NOMO-1 (cell line): ENCODE measurements around the gene SLC17A7.

Source experiments
- DNase-seq, 2 experiments: peaks; one replicate each; lab custom pipeline; 2025; ENCODE audit not compliant: unreplicated experiment in 2 of 2; lab: John Stamatoyannopoulos, UW

Gene SLC17A7

DNA sequence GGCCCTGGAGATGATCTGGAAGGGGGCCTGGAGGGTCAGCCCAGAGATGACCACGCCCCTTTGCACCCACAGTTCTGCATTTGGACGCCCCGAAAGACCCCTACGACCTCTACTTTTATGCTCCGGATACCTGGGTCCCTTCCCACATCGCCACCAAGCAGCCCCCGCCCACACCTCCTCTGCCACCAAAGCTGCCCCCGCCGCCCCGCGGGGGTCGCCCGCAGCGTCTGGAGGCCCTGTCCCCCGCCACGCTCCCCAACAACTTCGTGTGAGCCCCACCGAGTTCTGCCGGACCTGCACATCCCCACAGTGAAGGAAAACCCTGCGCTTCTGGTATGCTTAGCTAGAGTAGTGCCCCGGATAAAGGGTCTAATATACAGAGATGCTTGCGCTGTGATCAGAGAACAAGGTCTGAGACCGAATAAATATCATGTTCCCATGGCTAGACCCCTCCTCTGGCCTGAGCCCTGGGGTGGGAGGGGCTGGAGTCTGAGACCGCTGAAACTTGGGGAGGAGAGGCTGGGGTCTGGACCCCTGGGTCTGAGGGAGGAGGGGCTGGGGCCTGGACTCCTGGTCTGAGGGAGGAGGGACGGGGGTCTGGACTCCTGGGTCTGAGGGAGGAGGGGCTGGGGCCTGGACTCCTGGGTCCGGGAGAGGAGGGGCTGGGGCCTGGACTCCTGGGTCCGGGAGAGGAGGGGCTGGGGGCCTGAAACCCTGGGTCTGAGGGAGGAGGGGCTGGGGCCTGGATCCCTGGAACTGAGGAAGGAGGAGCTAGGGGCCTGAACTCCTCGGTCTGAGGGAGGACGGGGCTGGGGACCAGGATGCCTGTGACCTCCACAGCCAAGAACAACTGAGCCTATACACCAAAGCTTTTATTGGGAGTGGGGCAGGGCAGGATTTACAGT, 12.5 kb downstream of the SLC17A7 start:
- no peak for DNase-seq

DNA sequence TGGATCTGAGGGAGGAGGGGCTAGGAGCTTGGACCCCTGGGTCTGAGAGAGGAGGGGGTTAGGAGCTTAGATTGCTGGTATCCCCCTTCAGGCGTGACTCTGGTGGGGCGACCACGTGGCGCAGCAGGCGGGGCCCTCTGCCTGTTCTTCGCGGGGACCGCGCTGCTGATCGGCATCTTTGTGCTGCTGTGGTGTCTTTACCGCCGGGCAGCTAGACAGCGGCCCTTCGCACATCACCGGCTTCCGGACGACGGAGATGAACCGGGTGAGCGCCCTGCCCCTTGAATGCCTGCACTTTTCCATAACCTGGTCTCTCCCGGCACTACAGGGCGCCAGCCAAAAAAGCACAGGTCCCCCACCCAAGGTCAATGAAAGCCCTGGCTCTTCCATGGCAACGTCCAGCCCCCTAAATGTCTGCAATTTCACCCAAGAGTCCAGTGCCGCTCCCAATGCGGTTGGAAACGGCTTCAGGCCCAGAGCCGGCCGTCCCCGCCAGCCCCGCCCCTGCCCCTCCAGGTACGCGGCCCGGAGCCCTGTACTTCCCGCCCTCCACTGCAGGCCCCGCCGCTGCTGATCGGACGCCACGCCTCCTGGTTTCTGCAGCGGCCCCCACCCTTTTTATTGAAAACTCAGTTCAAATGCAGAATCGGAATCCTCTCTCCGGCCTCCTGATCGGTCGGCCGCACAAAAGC, 13.3 kb downstream of the SLC17A7 start:
- no peak for DNase-seq

GRCh38 chr19:49427339-49427738, 14.0 kb downstream of the SLC17A7 start:
- DNase-seq: no peak

GRCh38 chr19:49425922-49426592, 15.3 kb downstream of the SLC17A7 start:
- no peak for DNase-seq

GRCh38 chr19:49425178-49425577, 16.1 kb downstream of the SLC17A7 start, which contains the start of gene GFY:
TSS of gene GFY (plus strand) at chr19:49425388. CDS start at chr19:49426431, 1,043 bp downstream.
- DNase-seq: no peak

DNA sequence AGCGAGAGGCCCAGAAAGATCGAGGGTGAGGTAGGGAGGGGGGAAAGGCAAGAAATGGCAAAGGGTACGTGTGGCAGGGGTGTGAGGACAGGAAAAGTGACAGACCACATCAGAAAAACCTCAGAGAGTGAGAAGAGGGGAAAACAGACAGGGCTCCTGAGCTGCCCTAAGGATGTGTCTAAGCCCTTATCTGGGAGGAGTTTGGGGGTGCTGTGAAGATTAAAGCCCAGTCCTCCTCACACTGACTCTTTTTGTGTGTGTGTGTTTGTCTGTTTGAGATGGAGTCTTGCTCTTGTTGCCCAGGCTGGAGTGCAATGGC, 17.4 kb downstream of the SLC17A7 start:
- DNase-seq: no peak

DNA sequence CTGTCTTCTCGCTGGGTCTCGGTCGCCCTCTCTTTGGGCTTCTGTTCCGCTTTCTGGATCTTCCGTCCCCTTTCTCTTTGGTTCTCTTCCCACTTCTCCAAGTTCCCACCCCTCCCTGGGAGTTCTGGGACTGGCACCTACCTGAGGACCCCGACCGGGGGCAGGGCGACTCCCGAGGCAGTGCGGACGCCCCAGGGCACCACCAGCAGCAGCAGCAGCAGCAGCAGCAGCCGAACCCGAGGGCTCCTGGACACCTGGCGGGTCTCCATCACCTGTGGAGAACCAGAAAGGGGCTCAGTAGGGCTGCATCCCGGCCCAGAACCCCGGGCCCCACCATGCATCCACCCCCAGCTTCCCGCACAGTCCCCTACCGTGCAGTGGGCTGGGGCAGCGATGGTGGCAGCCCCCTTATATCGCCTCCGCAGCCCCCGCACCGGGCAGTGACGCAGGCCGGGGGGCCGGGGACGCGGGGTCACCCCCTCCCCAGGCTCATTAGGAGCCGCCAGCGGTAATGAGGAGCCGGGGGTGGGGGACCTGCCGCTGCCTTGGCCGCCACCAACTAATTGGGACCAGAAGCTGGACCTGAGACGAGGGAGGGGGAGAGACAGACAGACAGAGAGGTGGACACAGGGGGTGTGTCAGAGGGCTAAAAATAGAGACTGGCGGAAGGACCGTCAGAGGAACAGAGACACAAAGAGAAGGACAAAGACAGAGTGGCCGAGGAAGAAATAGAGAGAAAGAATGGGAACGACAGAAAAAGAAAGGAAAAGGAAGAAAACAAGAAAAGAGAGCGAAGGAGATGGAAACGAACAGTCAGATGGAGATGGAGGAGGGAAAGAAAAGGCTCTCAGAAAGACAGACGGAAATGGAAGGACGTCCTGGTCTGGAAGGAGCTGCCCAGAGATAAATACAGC, 18.0 kb downstream of the SLC17A7 start, which contains the start of gene PTH2:
TSS of gene PTH2 (minus strand) at position 371 of the 914 bp plus-strand sequence. CDS start at position 269, 102 bp downstream.
- DNase-seq: no peak

GRCh38 chr19:49422407-49423070, 18.8 kb downstream of the SLC17A7 start:
- DNase-seq: peak; percentile 64 to 89

GRCh38 chr19:49421878-49422202, 19.5 kb downstream of the SLC17A7 start:
- DNase-seq: no peak

- DNase-seq: peak; percentile 53 to 77
Observed at GRCh38 chr19:49421039-49421877, 20.1 kb downstream of the SLC17A7 start.

DNA sequence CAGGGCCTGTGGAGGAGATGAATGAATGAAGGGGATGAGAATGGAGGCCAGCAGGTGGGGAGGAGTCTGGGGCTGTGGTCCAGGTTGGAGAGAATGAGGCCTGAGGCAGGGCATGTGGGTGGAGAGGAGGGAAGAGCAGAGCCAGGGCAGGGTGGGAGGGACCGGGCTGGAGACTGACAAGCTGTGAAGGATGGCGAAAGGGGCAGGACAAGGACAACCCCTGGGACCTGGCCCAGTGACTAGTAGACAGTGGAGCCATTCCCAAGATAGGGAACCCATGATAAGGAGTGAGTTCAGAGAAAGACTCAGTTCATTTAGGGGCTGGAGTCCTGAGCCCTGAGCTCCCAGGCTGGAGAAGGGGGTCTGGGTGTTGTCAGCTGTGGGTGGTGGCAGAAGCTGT, 21.1 kb downstream of the SLC17A7 start:
- no peak for DNase-seq

- no peak for DNase-seq
Observed at GRCh38 chr19:49419173-49419572, 22.2 kb downstream of the SLC17A7 start.

GRCh38 chr19:49418511-49418910, 22.8 kb downstream of the SLC17A7 start:
- no peak for DNase-seq

- no peak for DNase-seq
Observed at GRCh38 chr19:49417088-49417487, 24.2 kb downstream of the SLC17A7 start.

DNA sequence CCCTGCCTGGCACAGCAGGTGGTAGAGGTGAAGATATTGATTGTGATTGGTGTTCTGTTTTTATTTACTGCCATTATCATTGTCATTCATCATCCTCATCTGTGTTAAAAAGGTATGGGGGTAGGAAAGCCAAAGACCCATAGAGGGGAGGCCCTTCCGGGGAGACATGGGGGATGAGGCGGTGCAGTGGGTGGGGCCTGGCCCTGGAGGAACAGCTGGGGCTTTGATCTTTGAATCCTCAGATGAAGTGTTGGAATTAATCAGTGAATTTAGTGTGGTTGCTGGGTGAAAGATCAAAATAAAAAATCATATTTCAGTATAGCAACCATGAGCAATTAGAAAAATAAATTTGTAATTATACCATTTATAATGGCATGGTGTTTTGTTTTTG, 25.5 kb downstream of the SLC17A7 start:
- DNase-seq: no peak

DNA sequence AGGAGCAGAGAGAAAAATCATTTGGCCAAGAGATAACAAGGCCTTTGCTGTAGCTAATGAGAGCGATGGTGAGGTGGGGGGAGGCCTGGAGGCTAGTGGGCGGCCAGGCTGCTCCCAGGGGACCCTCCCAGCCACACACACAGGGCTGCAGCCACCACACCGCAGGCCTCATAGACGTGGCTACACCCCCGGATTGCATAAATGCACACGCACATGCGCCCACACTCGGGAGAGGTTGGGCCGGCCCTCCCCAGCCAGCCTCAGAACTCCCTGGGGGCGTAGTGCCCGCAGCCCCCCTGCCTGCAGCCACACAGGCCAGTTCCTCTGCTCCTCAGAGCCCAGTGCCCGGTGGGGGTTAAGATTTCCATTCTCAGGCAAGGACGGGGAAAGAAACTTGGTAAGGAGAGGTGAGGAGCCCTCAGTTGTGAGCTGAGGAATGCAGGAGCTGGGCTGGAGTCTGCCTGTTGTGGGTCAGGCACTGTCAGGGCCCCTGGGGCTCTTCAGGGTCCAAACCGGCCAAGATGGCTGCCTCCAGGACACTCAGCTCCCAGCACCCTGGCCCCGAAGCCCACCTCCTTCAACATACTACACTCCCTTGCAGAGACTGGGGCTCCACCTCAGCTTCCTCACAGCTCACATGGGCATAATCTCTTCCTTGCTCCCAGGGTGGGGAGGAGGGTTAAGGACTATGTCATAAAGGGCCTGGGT, 26.1 kb downstream of the SLC17A7 start:
- no peak for DNase-seq

- no peak for DNase-seq
Observed at GRCh38 chr19:49414256-49414655, 27.1 kb downstream of the SLC17A7 start.

DNA sequence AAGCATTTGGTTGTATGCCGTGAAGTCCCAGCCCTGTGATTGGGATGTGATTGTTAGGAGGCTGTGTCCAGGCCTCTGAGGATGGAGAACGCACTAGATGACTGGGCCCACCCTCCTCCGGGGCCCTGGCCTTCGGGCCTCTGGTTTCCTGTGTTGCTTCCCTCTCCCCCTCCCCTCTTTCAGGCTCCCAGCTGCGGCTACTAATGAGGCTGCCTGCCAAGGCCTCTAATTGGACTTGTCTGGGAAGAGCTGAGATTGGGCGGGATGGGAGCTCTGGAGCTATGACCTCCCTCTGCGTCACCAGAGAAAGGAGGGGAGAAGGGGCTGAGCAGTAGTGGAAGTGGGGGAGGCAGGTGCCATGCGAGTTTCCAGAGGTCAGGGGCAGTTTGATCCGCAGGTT, 28.0 kb downstream of the SLC17A7 start:
- no peak for DNase-seq
